K562 (cell line): ENCODE results near the gene IGSF3. TPM values are rescaled to one million over a fixed set of nuclear protein-coding genes. Genes with fewer than 3 reads are reported as not detected.

Experiments used
- CTBP1 ChIP-seq: fragments of 450-650 bp; IDR thresholded peaks from 2 replicates; pipeline ENCODE4 v1.6.1; 2016; ENCODE audit warnings: borderline replicate concordance
- DPF2 ChIP-seq: fragments of 450-650 bp; IDR thresholded peaks from 2 replicates; pipeline ENCODE4 v1.6.1; 2016
- E2F3 ChIP-seq: fragments of 250-450 bp; sonication (Bioruptor Pico); IDR thresholded peaks from 2 replicates; pipeline ENCODE4 v1.4.0; 2020; ENCODE audit warnings: mild to moderate bottlenecking
- FOXM1 ChIP-seq, 2 experiments: fragments of 450-650 bp in 1 of 2; sonication (generic) in 1 of 2; formaldehyde crosslinking in 1 of 2; IDR thresholded peaks; 2 replicates each; pipeline versions ENCODE4 v1.6.1 to v1.9.0; 2017 to 2022; ENCODE audit warnings: low read depth in 2 of 2, mild to moderate bottlenecking in 2 of 2, missing genetic modification reagents in 1 of 2, moderate library complexity in 1 of 2
- HCFC1 ChIP-seq: IDR thresholded peaks from 2 replicates; pipeline ENCODE4 v1.6.1; 2012; ENCODE audit warnings: low read depth, low read length, improper control_type of control experiment
- KLF13 ChIP-seq: fragments of 450-650 bp; IDR thresholded peaks from 2 replicates; pipeline ENCODE4 v1.6.1; 2016; ENCODE audit warnings: missing genetic modification characterization, low read depth, mild to moderate bottlenecking, missing compliant biosample characterization, moderate library complexity, borderline replicate concordance
- MYBL2 ChIP-seq, 2 experiments: fragments of 450-650 bp in 1 of 2; sonication (generic) in 1 of 2; formaldehyde crosslinking in 1 of 2; IDR thresholded peaks; 2 replicates each; pipeline versions ENCODE4 v1.6.1 to v1.8.1; 2017 to 2022; ENCODE audit warnings: borderline replicate concordance in 1 of 2, inconsistent platforms in 1 of 2, low read depth in 1 of 2, mild to moderate bottlenecking in 1 of 2, missing genetic modification reagents in 1 of 2, moderate library complexity in 1 of 2
- PTRF ChIP-seq: fragments of 450-650 bp; IDR thresholded peaks from 2 replicates; pipeline ENCODE4 v1.6.1; 2016; ENCODE audit warnings: mild to moderate bottlenecking, missing genetic modification characterization, missing compliant biosample characterization
- SMAD3 ChIP-seq: fragments of 450-650 bp; formaldehyde crosslinking; conservative IDR thresholded peaks from 2 replicates; pipeline ENCODE4 v1.4.0; 2020; ENCODE audit warnings: mild to moderate bottlenecking
- STAT6 ChIP-seq: sonication (generic); formaldehyde crosslinking; IDR thresholded peaks from 2 replicates; pipeline ENCODE4 v1.8.1; 2023; ENCODE audit warnings: mild to moderate bottlenecking, missing genetic modification reagents
- TEAD4 ChIP-seq, 2 experiments: sonication (generic) in 1 of 2; formaldehyde crosslinking in 1 of 2; IDR thresholded peaks; 2 replicates each; pipeline versions ENCODE4 v1.6.1 to v1.8.0; 2012 to 2022; ENCODE audit warnings: borderline replicate concordance in 1 of 2, inconsistent platforms in 1 of 2, low read length in 1 of 2, mild to moderate bottlenecking in 1 of 2, missing genetic modification reagents in 1 of 2
- ZBTB26 ChIP-seq: fragments of 450-650 bp; formaldehyde crosslinking; IDR thresholded peaks from 2 replicates; pipeline ENCODE4 v1.4.0; 2022; ENCODE audit warnings: missing genetic modification characterization
- ZHX1 ChIP-seq: fragments of 150-350 bp; conservative IDR thresholded peaks from 2 replicates; pipeline ENCODE4 v1.6.1; 2014; ENCODE audit warnings: low read length
- ZNF239 ChIP-seq: fragments of 250-450 bp; sonication (Bioruptor Pico); IDR thresholded peaks from 2 replicates; pipeline ENCODE4 v1.4.0; 2020; ENCODE audit warnings: mild to moderate bottlenecking
- polyA plus RNA-seq, 8 experiments: library from polyadenylated mRNA; depleted of rRNA in 4 of 8; stranded (reverse) in 5 of 8; unstranded in 3 of 8; fragments of >200 nt; fragmentation: Nextera tagmentation in 2 of 8; fragmentation: Illumina TruSeq in 1 of 8; extraction: Ambion mirVana in 2 of 8; extraction: Trizol in 1 of 8; gene quantifications; 2 replicates each; pipeline versions ENCODE4 v1.2.1 to v1.2.3, GENCODE V29; 2011 to 2014; ENCODE audit warnings: inconsistent platforms in 1 of 8, missing spikeins in 1 of 8
- total RNA-seq, 7 experiments: library from RNA; depleted of rRNA in 6 of 7; stranded (reverse); fragments of >200 nt in 6 of 7; fragmentation: Illumina TruSeq in 2 of 7; extraction: Trizol in 2 of 7; gene quantifications; 2 replicates each; pipeline versions ENCODE4 v1.2.1 to v1.2.3, GENCODE V29; 2011 to 2021; ENCODE audit warnings: low replicate concordance in 1 of 7
- TF ChIP-seq, protein P1 (sequence below): fragments of 450-650 bp; IDR thresholded peaks from 2 replicates; pipeline ENCODE4 v1.6.1; 2016; ENCODE audit warnings: missing biosample characterization, missing genetic modification characterization
- TF ChIP-seq, protein P2 (sequence below): fragments of 250-450 bp; sonication (Bioruptor Pico); IDR thresholded peaks from 2 replicates; pipeline ENCODE4 v1.4.0; 2020

The IGSF3 gene
- total and polyA plus RNA-seq, 9 of the 15 experiments (the other 6 are each of a cell fraction or from before 2014, with no cell fraction given): 1.1 to 15.0 (median 8.3) TPM

- TF ChIP-seq, protein P1, sequence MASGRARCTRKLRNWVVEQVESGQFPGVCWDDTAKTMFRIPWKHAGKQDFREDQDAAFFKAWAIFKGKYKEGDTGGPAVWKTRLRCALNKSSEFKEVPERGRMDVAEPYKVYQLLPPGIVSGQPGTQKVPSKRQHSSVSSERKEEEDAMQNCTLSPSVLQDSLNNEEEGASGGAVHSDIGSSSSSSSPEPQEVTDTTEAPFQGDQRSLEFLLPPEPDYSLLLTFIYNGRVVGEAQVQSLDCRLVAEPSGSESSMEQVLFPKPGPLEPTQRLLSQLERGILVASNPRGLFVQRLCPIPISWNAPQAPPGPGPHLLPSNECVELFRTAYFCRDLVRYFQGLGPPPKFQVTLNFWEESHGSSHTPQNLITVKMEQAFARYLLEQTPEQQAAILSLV (tag): 0 out of 2 replicates have a peak, but pooled peaks have one; percentile 11
- TF ChIP-seq STAT6: no peak
- no peak for TF ChIP-seq E2F3 (CRISPR knock-in tag)
- TF ChIP-seq ZNF239: peak; percentile 37; the same call in 1 of the 2 replicates
- no peak for TF ChIP-seq KLF13 (tag)
- TF ChIP-seq HCFC1: no peak
- TF ChIP-seq SMAD3 (CRISPR knock-in tag): 0 out of 2 replicates have a peak, but pooled peaks have one; percentile 35
- no peak for TF ChIP-seq MYBL2 (IDR thresholded peaks at IDR 0.05; ENCODE audit: low read depth)
- no peak for TF ChIP-seq MYBL2 (CRISPR knock-in tag; IDR thresholded peaks at IDR 0.05; ENCODE audit: borderline replicate concordance)
- no peak for TF ChIP-seq ZHX1
- TF ChIP-seq TEAD4 (IDR thresholded peaks at IDR 0.05; ENCODE audit: low read length): no peak
- no peak for TF ChIP-seq TEAD4 (CRISPR knock-in tag; IDR thresholded peaks at IDR 0.05; ENCODE audit: borderline replicate concordance)
- TF ChIP-seq DPF2: peak; percentile 67; the same call in 1 of the 2 replicates
- TF ChIP-seq CTBP1: no peak
- no peak for TF ChIP-seq ZBTB26 (CRISPR knock-in tag)
- no peak for TF ChIP-seq PTRF
- no peak for TF ChIP-seq FOXM1 (IDR thresholded peaks at IDR 0.05; ENCODE audit: low read depth)
- TF ChIP-seq FOXM1 (CRISPR knock-in tag; IDR thresholded peaks at IDR 0.05; ENCODE audit: low read depth): no peak
- TF ChIP-seq, protein P2, sequence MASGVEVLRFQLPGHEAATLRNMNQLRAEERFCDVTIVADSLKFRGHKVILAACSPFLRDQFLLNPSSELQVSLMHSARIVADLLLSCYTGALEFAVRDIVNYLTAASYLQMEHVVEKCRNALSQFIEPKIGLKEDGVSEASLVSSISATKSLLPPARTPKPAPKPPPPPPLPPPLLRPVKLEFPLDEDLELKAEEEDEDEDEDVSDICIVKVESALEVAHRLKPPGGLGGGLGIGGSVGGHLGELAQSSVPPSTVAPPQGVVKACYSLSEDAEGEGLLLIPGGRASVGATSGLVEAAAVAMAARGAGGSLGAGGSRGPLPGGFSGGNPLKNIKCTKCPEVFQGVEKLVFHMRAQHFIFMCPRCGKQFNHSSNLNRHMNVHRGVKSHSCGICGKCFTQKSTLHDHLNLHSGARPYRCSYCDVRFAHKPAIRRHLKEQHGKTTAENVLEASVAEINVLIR (CRISPR knock-in tag): no peak
These were observed 15.2 kb upstream of the IGSF3 start (continued) for GRCh38 chr1:116682641-116683221.
